Neural cell (in vitro differentiated cells): ENCODE measurements around the gene NRSN2. TPM values are rescaled to one million over a fixed set of nuclear protein-coding genes. Genes with fewer than 3 reads are reported as not detected.

Experiments
- H2AFZ ChIP-seq: fragments of 200-600, 300-800 bp; sonication (generic), shearing (Covaris generic); 2 replicates; pipeline ENCODE4 v1.6.0; 2014; ENCODE audit warnings: low read depth, mild to moderate bottlenecking, antibody characterized with exemption, low read length, moderate library complexity
- H3F3A ChIP-seq: fragments of 200-600 bp; shearing (Covaris generic); 2 replicates; pipeline ENCODE4 v1.6.1; 2016; ENCODE audit warnings: mild to moderate bottlenecking, moderate library complexity, mixed read lengths, antibody characterized with exemption, low read length; ENCODE audit not compliant: insufficient read depth, poor library complexity, severe bottlenecking
- H3K27ac ChIP-seq: fragments of 200-600, 300-800 bp; sonication (generic), shearing (Covaris generic); 2 replicates; pipeline ENCODE4 v1.5.1; 2014; ENCODE audit warnings: mild to moderate bottlenecking, low read length, moderate library complexity
- H3K27me3 ChIP-seq: fragments of 300-800, 200-600 bp; sonication (generic), shearing (Covaris generic); 2 replicates; pipeline ENCODE4 v1.6.0; 2014; ENCODE audit warnings: mild to moderate bottlenecking, low read depth, low read length, moderate library complexity; ENCODE audit not compliant: insufficient read depth
- H3K36me3 ChIP-seq: fragments of 300-800, 200-600 bp; sonication (generic), shearing (Covaris generic); 2 replicates; pipeline ENCODE4 v1.5.1; 2014; ENCODE audit warnings: mild to moderate bottlenecking, antibody characterized with exemption, low read length, moderate library complexity; ENCODE audit not compliant: insufficient read depth
- H3K4me2 ChIP-seq: fragments of 300-800, 200-600 bp; sonication (generic), shearing (Covaris generic); 2 replicates; pipeline ENCODE4 v1.6.0; 2014; ENCODE audit warnings: mild to moderate bottlenecking, low read length
- H3K4me3 ChIP-seq: fragments of 300-800, 200-600 bp; sonication (generic), shearing (Covaris generic); 2 replicates; pipeline ENCODE4 v1.5.1; 2014; ENCODE audit warnings: mild to moderate bottlenecking, low read length, moderate library complexity
- H3K79me2 ChIP-seq: fragments of 200-600 bp; shearing (Covaris generic); replicated peaks from 2 replicates; pipeline ENCODE4 v1.6.0; 2014; ENCODE audit warnings: mild to moderate bottlenecking, low read length, moderate library complexity; ENCODE audit not compliant: insufficient read depth
- H3K9ac ChIP-seq: fragments of 300-800, 200-600 bp; sonication (generic), shearing (Covaris generic); 2 replicates; pipeline ENCODE4 v1.6.1; 2016; ENCODE audit warnings: mild to moderate bottlenecking, low read length, mixed read lengths
- H3K9me2 ChIP-seq: fragments of 200-600 bp; shearing (Covaris generic); 2 replicates; pipeline ENCODE4 v1.6.1; 2016; ENCODE audit warnings: mild to moderate bottlenecking, low read length, mixed read lengths; ENCODE audit not compliant: insufficient read depth
- H3K9me3 ChIP-seq: fragments of 200-600, 300-800 bp; sonication (generic), shearing (Covaris generic); 2 replicates; pipeline ENCODE4 v1.6.1; 2016; ENCODE audit warnings: mild to moderate bottlenecking, mixed run types, low read length, moderate library complexity, mixed read lengths
- H4K20me1 ChIP-seq: fragments of 200-600 bp; shearing (Covaris generic); 2 replicates; pipeline ENCODE4 v1.6.1; 2016; ENCODE audit warnings: mild to moderate bottlenecking, mixed run types; ENCODE audit not compliant: insufficient read depth
- EZH2 ChIP-seq: fragments of 200-600, 300-800 bp; shearing (Covaris generic), sonication (generic); IDR thresholded peaks from 2 replicates; pipeline ENCODE4 v1.6.1; 2014; ENCODE audit warnings: antibody characterized with exemption, low read length, borderline replicate concordance, mild to moderate bottlenecking; ENCODE audit not compliant: insufficient read depth, poor library complexity, severe bottlenecking
- RAD21 ChIP-seq: fragments of 450-650 bp; conservative IDR thresholded peaks from 2 replicates; pipeline ENCODE4 v1.6.1; 2014; ENCODE audit warnings: antibody characterized with exemption, mild to moderate bottlenecking, moderate library complexity
- TAF1 ChIP-seq: IDR thresholded peaks from 2 replicates; pipeline ENCODE4 v1.6.1; 2012; ENCODE audit warnings: low read depth
- polyA plus RNA-seq: library from polyadenylated mRNA; depleted of rRNA; stranded (reverse); fragments of >200 nt; gene quantifications from 2 replicates; pipeline ENCODE4 v1.2.3, GENCODE V29; 2014

NRSN2 gene
- polyA plus RNA-seq, 1 donor from 2014 or later, result 19.6 TPM

DNA sequence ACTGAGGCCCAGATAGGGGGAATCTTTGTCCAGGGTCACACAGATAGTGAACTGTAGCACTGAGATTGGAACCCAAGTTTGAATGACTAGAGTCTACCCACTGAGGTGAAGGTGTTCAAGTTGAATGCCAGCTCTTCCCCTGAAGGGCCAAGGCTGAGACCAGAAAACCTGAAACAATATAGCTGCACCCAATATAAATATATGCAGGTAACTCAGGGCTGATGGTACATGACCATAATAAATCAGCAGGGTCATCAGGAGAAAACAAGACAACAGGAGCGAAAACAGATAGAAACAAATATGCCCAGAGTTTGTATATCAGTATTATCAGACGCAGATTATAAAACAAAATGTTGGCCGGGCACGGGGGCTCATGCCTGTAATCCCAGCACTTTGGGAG is 57.2 kb downstream of the NRSN2 start:
- Histone ChIP-seq H3K9me3 (no peaks in the 10 kb centered on the region), H3K9ac (no peak overlapping the region), H3K27me3 (no peaks in the 10 kb centered on the region), H3K9me2 (no peaks in the 10 kb centered on the region), H2AFZ (no peak overlapping the region), H4K20me1 (no peaks in the 10 kb centered on the region), H3K79me2 (peaks cover 14% of the 10 kb centered on the region), H3F3A (peaks cover 5% of the 10 kb centered on the region), H3K27ac (no peak overlapping the region), H3K4me2 (no peak overlapping the region), H3K36me3 (no peaks in the 10 kb centered on the region), H3K4me3 (no peak overlapping the region)
- TF ChIP-seq TAF1 (no peak), EZH2 (no peak), RAD21 (no peak)

Other genes with a start within 250 kb of the NRSN2 start
- not detected in 2 replicates for gene DEFB126, start 204.5 kb upstream of the NRSN2 start, polyA plus RNA-seq
- not detected in 2 replicates for gene DEFB127, start 189.7 kb upstream of the NRSN2 start, polyA plus RNA-seq
- gene DEFB128, start 157.4 kb upstream of the NRSN2 start, polyA plus RNA-seq, result not detected in 2 replicates
- gene DEFB129, start 119.9 kb upstream of the NRSN2 start, polyA plus RNA-seq, result not detected in 2 replicates
- gene DEFB132, start 89.4 kb upstream of the NRSN2 start, polyA plus RNA-seq, result not detected in 2 replicates
- gene C20orf96, start 56.4 kb upstream of the NRSN2 start, polyA plus RNA-seq, result 7.8 and 10.9 TPM in 2 replicates
- gene ZCCHC3, start 49.5 kb upstream of the NRSN2 start, polyA plus RNA-seq, result 15.5 and 19.5 TPM in 2 replicates
- 6.8 and 9.6 TPM in 2 replicates for gene SOX12, start 21.6 kb upstream of the NRSN2 start, polyA plus RNA-seq
- 6.0 and 6.8 TPM in 2 replicates for gene TRIB3, start 33.6 kb downstream of the NRSN2 start, polyA plus RNA-seq
- gene RBCK1, start 61.2 kb downstream of the NRSN2 start, polyA plus RNA-seq, result 38.4 and 60.2 TPM in 2 replicates
- 25.1 and 28.4 TPM in 2 replicates for gene TBC1D20, start 115.4 kb downstream of the NRSN2 start, polyA plus RNA-seq
- 183 and 255 TPM in 2 replicates for gene CSNK2A1, start 196.7 kb downstream of the NRSN2 start, polyA plus RNA-seq